Uterus (tissue), 4 donors: Measurements from ENCODE around the gene PDE10A. TPM values are rescaled to one million over a fixed set of nuclear protein-coding genes. Genes with fewer than 3 reads are reported as not detected.
A peak's percentile ranks its signal among the peaks of the same experiment; 100 is the strongest.

Source experiments
- DNase-seq, 2 donors: peaks; one replicate each; pipeline ENCODE4 v3.0.0-alpha.2; 2019 to 2020
- H3K27ac ChIP-seq, 2 donors: fragments of 200-600 bp; sonication (generic); 1 replicate in 1 of 2; 2 replicates in 1 of 2; pipeline ENCODE4 v1.5.1; 2016 to 2018
- H3K27me3 ChIP-seq, 2 donors: fragments of 200-600 bp; sonication (generic); one replicate each; pipeline ENCODE4 v1.5.1; 2018 to 2019; ENCODE audit warnings: control low read depth in 1 of 2
- H3K36me3 ChIP-seq, 2 donors: fragments of 200-600 bp; sonication (generic); one replicate each; pipeline ENCODE4 v1.5.1; 2019; ENCODE audit warnings: control low read depth in 1 of 2
- H3K4me1 ChIP-seq, 2 donors: fragments of 200-600 bp; sonication (generic); one replicate each; pipeline ENCODE4 v1.5.1; 2018 to 2019; ENCODE audit warnings: control low read depth in 1 of 2
- H3K4me3 ChIP-seq, 2 donors: fragments of 200-600 bp; sonication (generic); 1 replicate in 1 of 2; 2 replicates in 1 of 2; pipeline ENCODE4 v1.5.1; 2018 to 2019; ENCODE audit warnings: mild to moderate bottlenecking in 1 of 2
- H3K9me3 ChIP-seq, 2 donors: fragments of 200-600 bp; sonication (generic); one replicate each; pipeline ENCODE4 v1.5.1; 2019; ENCODE audit warnings: control low read depth in 1 of 2
- CTCF ChIP-seq, 4 experiments: fragments of 200-600 bp in 2 of 4; fragments of 450-650 bp in 2 of 4; sonication (generic) in 2 of 4; IDR thresholded peaks; one replicate each; pipeline ENCODE4 v1.5.1; 2016 to 2019; ENCODE audit warnings: antibody characterized with exemption in 4 of 4, mild to moderate bottlenecking in 2 of 4, moderate library complexity in 1 of 4
- POLR2A ChIP-seq, 2 donors: fragments of 450-650 bp; IDR thresholded peaks; one replicate each; pipeline ENCODE4 v1.6.1; 2016; ENCODE audit warnings: antibody characterized with exemption in 2 of 2, mild to moderate bottlenecking in 1 of 2, moderate library complexity in 1 of 2
- intact Hi-C: fragments of 100-400 bp; cut with DNase I; formaldehyde crosslinking; loops from one replicate; pipeline ENCODE4 v1.15.1; 2023; ENCODE audit warnings: low total_unique reads
- total RNA-seq, 4 donors: library from RNA; depleted of rRNA in 3 of 4; stranded (reverse); fragments of >200 nt in 3 of 4; gene quantifications; one replicate each; pipeline versions ENCODE4 v1.1.0 to v1.2.4, GENCODE V29; 2014 to 2023
- donor health status: DM: yes; HTN: yes; CAD: no.

The PDE10A gene
- total RNA-seq, 4 donors from 2014 or later = 13.0 to 73.5 (median 36.4) TPM

- H3K4me1 ChIP-seq = no peaks in the 10 kb centered on the region
- no peak for DNase-seq
- H3K9me3 ChIP-seq = no peaks in the 10 kb centered on the region
- H3K27ac ChIP-seq = no peak overlapping the region
- intact Hi-C loops = no loop called here
- no peaks in the 10 kb centered on the region for H3K36me3 ChIP-seq
- no peak for TF ChIP-seq POLR2A (IDR thresholded peaks at IDR 0.05)
- no peak for TF ChIP-seq CTCF (IDR thresholded peaks at IDR 0.05)
- H3K27me3 ChIP-seq = peaks cover 0 to 16% of the 10 kb centered on the region in 2 donors
- H3K4me3 ChIP-seq = no peak overlapping the region
These were observed 8.3 kb upstream of the PDE10A start for GRCh38 chr6:165671222-165671768.

- TF ChIP-seq CTCF (IDR thresholded peaks at IDR 0.05) (no peak), POLR2A (IDR thresholded peaks at IDR 0.05) (no peak)
- Histone ChIP-seq H3K4me3 (no peak overlapping the region), H3K4me1 (peaks cover 0 to 7% of the 10 kb centered on the region in 2 donors), H3K9me3 (no peaks in the 10 kb centered on the region), H3K27ac (no peak overlapping the region), H3K36me3 (no peaks in the 10 kb centered on the region), H3K27me3 (peaks cover 8 to 38% of the 10 kb centered on the region in 2 donors)
- no peak for DNase-seq
- intact Hi-C loops = no loop called here
These were observed 5.9 kb upstream of the PDE10A start for GRCh38 chr6:165668951-165669350.

- H3K9me3 ChIP-seq = no peaks in the 10 kb centered on the region
- TF ChIP-seq CTCF (IDR thresholded peaks at IDR 0.05) (no peak), POLR2A (IDR thresholded peaks at IDR 0.05) (no peak)
- intact Hi-C loops = no loop called here
- no peak overlapping the region for H3K27ac ChIP-seq
- H3K36me3 ChIP-seq = no peaks in the 10 kb centered on the region
- peaks cover 0 to 9% of the 10 kb centered on the region in 2 donors for H3K4me1 ChIP-seq
- H3K27me3 ChIP-seq = peaks cover 8 to 38% of the 10 kb centered on the region in 2 donors
- H3K4me3 ChIP-seq = no peak overlapping the region
- no peak for DNase-seq
These were observed 2.3 kb upstream of the PDE10A start for GRCh38 chr6:165665384-165665672.

GRCh38 chr6:165664559-165665383 is 1.7 kb upstream of the PDE10A start:
- no peaks in the 10 kb centered on the region for H3K36me3 ChIP-seq
- H3K4me1 ChIP-seq = peaks cover 0 to 9% of the 10 kb centered on the region in 2 donors
- peak overlapping the region in 1 of 2 donors; percentile 60 for H3K4me3 ChIP-seq
- H3K9me3 ChIP-seq = no peaks in the 10 kb centered on the region
- H3K27me3 ChIP-seq = peaks cover 8 to 38% of the 10 kb centered on the region in 2 donors
- intact Hi-C loops = no loop called here
- no peak for DNase-seq
- TF ChIP-seq CTCF (IDR thresholded peaks at IDR 0.05) = no peak
- TF ChIP-seq POLR2A (IDR thresholded peaks at IDR 0.05) = no peak
- no peak overlapping the region for H3K27ac ChIP-seq
